K562 (cell line): ENCODE data around the gene DPYSL3.

ENCODE experiments used
- CREB1 ChIP-seq, 2 experiments: sonication (generic) in 1 of 2; formaldehyde crosslinking in 1 of 2; IDR thresholded peaks; 2 replicates each; pipeline versions ENCODE4 v1.6.1 to v1.8.0; 2012 to 2022; ENCODE audit warnings: inconsistent platforms in 1 of 2, mild to moderate bottlenecking in 1 of 2, missing genetic modification reagents in 1 of 2, moderate library complexity in 1 of 2
- CTCF ChIP-seq, 3 experiments: IDR thresholded peaks in 2 of 3; conservative IDR thresholded peaks in 1 of 3; 2 replicates each; pipeline ENCODE4 v1.5.1; 2011 to 2012; ENCODE audit warnings: low read length in 3 of 3, mild to moderate bottlenecking in 3 of 3, control low read depth in 2 of 3, improper control_type of control experiment in 1 of 3, inconsistent platforms in 1 of 3, low read depth in 1 of 3, mixed read lengths in 1 of 3, moderate library complexity in 1 of 3; ENCODE audit not compliant: insufficient read depth in 2 of 3
- GATAD2A ChIP-seq: fragments of 450-650 bp; IDR thresholded peaks from 2 replicates; pipeline ENCODE4 v1.6.1; 2017
- GATAD2B ChIP-seq: fragments of 450-650 bp; IDR thresholded peaks from 2 replicates; pipeline ENCODE4 v1.6.1; 2017; ENCODE audit warnings: mild to moderate bottlenecking, borderline replicate concordance
- HEY1 ChIP-seq: fragments of 250-450 bp; sonication (Bioruptor Pico); IDR thresholded peaks from 2 replicates; pipeline ENCODE4 v1.5.0; 2020; ENCODE audit warnings: mild to moderate bottlenecking, moderate library complexity, borderline replicate concordance
- MEF2A ChIP-seq: IDR thresholded peaks from 2 replicates; pipeline ENCODE4 v1.6.1; 2011; ENCODE audit warnings: low read depth, mild to moderate bottlenecking, low read length, moderate library complexity; ENCODE audit not compliant: control insufficient read depth
- NR3C1 ChIP-seq: sonication (generic); formaldehyde crosslinking; IDR thresholded peaks from 2 replicates; pipeline ENCODE4 v1.8.1; 2022; ENCODE audit warnings: missing genetic modification reagents
- POLR2A ChIP-seq: fragments of 450-650 bp; conservative IDR thresholded peaks from 2 replicates; pipeline ENCODE4 v1.6.1; 2016
- POLR2AphosphoS5 ChIP-seq: IDR thresholded peaks from 2 replicates; pipeline ENCODE4 v1.6.1; 2011; ENCODE audit warnings: mild to moderate bottlenecking, low read depth, low read length, moderate library complexity; ENCODE audit not compliant: control insufficient read depth, insufficient read depth
- PYGO2 ChIP-seq: fragments of 450-650 bp; IDR thresholded peaks from 2 replicates; pipeline ENCODE4 v1.6.1; 2016; ENCODE audit warnings: mild to moderate bottlenecking, missing genetic modification characterization, moderate library complexity, missing compliant biosample characterization
- RBM39 ChIP-seq: fragments of 200-400 bp; formaldehyde crosslinking; optimal IDR thresholded peaks from 2 replicates; pipeline ENCODE3; 2018; ENCODE audit warnings: low read depth, low read length
- REST ChIP-seq, 2 experiments: fragments of 450-650 bp; formaldehyde crosslinking in 1 of 2; IDR thresholded peaks; 2 replicates each; pipeline versions ENCODE4 v1.4.0 to v1.6.1; 2014 to 2020; ENCODE audit warnings: mild to moderate bottlenecking in 2 of 2, borderline replicate concordance in 1 of 2, low read depth in 1 of 2
- SPI1 ChIP-seq: IDR thresholded peaks from 2 replicates; pipeline ENCODE4 v1.6.1; 2011; ENCODE audit warnings: low read depth, low read length, control low read depth, borderline replicate concordance
- TEAD4 ChIP-seq, 2 experiments: sonication (generic) in 1 of 2; formaldehyde crosslinking in 1 of 2; IDR thresholded peaks; 2 replicates each; pipeline versions ENCODE4 v1.6.1 to v1.8.0; 2012 to 2022; ENCODE audit warnings: borderline replicate concordance in 1 of 2, inconsistent platforms in 1 of 2, low read length in 1 of 2, mild to moderate bottlenecking in 1 of 2, missing genetic modification reagents in 1 of 2

DNA sequence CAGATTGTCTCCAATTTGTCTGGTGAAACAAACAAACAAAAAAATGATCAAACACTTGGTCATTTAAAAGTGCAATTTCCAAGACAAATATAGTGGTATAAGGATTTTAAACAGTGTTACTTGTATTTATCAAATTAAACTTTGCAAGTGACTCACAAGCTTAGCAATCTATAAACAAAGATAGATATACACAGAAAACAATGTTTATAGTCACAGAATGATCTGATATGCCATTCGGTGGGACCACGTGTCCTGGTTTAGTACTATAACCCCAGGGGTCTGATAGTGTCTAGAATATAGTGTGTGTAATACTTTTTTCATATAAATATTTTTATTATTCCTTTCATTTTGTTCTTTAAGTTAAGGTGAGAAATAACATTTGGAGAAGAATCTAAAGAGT is 91.3 kb downstream of the DPYSL3 start:
- TF ChIP-seq GATAD2A: no peak
- TF ChIP-seq PYGO2 (tag): no peak
- TF ChIP-seq REST (IDR thresholded peaks at IDR 0.05; ENCODE audit: borderline replicate concordance): no peak
- TF ChIP-seq REST (CRISPR knock-in tag; IDR thresholded peaks at IDR 0.05; ENCODE audit: low read depth): no peak
- TF ChIP-seq GATAD2B: no peak
- TF ChIP-seq CTCF (IDR thresholded peaks at IDR 0.05 in 2 of 3, conservative IDR thresholded peaks at IDR 0.05 in 1 of 3; ENCODE audit: insufficient read depth in 2 of 3, low read depth in 1 of 3, low read length in 3 of 3): no peak
- no peak for TF ChIP-seq POLR2A
- no peak for TF ChIP-seq HEY1 (CRISPR knock-in tag)
- no peak for TF ChIP-seq TEAD4 (IDR thresholded peaks at IDR 0.05; ENCODE audit: low read length)
- no peak for TF ChIP-seq TEAD4 (CRISPR knock-in tag; IDR thresholded peaks at IDR 0.05; ENCODE audit: borderline replicate concordance)
- no peak for TF ChIP-seq NR3C1 (CRISPR knock-in tag)
- TF ChIP-seq MEF2A: no peak
- TF ChIP-seq POLR2AphosphoS5: no peak
- TF ChIP-seq CREB1 (IDR thresholded peaks at IDR 0.05): no peak
- TF ChIP-seq CREB1 (CRISPR knock-in tag; IDR thresholded peaks at IDR 0.05): no peak
- TF ChIP-seq SPI1: no peak
- no peak for TF ChIP-seq RBM39
